ENCODE measurements around the gene IL1RAP.

DNA sequence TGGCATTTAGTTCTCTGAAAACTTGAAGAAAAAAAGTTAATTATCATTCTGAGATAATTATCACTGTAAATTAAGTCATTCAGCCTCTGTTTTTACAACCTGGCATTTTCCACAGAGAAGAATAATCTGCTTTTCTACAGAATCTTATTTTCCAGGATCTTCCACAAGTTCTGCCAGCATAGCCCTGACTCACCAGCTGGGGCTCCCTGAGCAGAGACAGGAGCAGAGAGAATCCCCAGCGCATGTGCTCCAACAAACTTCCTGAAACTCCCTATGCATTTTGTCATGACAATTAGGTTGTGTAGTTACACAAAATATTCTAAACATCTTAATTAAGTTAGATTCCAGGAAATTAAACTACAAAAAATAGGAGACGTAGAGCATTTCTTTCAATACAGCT lies 32.1 kb upstream of the IL1RAP start:
- TF ChIP-seq, protein P1, sequence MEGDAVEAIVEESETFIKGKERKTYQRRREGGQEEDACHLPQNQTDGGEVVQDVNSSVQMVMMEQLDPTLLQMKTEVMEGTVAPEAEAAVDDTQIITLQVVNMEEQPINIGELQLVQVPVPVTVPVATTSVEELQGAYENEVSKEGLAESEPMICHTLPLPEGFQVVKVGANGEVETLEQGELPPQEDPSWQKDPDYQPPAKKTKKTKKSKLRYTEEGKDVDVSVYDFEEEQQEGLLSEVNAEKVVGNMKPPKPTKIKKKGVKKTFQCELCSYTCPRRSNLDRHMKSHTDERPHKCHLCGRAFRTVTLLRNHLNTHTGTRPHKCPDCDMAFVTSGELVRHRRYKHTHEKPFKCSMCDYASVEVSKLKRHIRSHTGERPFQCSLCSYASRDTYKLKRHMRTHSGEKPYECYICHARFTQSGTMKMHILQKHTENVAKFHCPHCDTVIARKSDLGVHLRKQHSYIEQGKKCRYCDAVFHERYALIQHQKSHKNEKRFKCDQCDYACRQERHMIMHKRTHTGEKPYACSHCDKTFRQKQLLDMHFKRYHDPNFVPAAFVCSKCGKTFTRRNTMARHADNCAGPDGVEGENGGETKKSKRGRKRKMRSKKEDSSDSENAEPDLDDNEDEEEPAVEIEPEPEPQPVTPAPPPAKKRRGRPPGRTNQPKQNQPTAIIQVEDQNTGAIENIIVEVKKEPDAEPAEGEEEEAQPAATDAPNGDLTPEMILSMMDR (IDR thresholded peaks at IDR 0.05), result no peak
- TF ChIP-seq POLR2A (IDR thresholded peaks at IDR 0.05), result no peak
